Activated gamma-delta T cell treated with anti-CD3 and anti-CD28 coated beads, Interleukin-2, amount 50 U/mL, for 16 hours (primary cell): ENCODE measurements around the gene HYDIN.
"Not testable (repeated sequence)": the region's sequence is repeated elsewhere in the genome, so short reads cannot be mapped to it uniquely, and the experiment has no call there.

Source experiments
- DNase-seq: peaks from one replicate; pipeline ENCODE4 v3.0.0-alpha.2; 2020; ENCODE audit warnings: low read depth

The HYDIN gene

GRCh38 chr16:70992511-70992910 is 238.0 kb downstream of the HYDIN start:
- DNase-seq: not testable (repeated sequence)

DNA sequence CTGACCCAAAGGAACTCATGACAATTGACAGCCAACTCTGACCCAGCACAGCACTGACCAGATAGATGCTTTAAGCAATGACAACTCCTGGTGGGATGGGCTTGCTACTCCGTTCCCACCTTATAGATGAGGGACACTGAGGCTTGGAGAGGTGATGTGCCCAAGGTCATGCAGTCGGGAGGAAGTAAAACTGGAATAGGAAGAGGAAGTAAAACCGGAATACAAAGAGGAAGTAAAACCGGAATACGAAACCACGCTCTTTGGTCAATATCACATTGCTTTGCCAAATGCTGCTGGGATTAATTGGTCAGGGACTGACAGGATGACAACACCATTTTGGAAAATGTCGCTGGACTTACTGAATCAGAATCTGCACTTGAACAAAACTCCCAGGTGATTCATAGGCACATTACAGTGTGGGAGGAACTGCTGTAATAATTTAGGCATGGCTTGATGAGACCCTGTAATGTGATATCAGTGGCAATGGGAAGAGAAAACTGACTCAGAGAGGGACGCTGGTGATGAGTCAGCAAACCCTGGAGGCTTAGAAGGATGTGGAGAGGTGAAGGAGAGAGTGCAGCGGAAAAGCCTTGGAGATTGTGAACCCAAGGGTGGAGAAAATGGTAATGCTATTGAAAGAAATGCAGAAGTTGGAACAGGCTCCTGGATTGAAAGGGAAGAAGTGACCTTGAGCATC is 243.4 kb downstream of the HYDIN start:
- not testable (repeated sequence) for DNase-seq

DNA sequence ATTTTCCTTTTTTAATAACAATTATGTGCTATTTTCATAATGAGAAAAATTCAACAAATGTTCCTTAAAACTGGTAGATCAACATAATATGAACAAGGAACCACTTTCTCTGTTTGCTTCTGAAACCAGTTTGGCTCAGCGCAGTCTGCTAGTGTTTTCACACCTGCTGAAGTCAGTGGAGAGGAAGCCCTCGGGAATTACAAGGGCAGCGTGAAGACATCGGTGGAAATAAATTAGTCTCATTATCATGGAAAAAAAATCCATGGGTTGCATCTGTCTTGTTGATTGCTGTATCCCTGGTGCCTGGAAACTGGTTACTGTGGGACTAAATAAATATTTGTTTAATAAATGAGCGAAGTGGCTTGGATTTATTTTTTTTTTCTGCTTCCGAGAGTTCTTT is 245.8 kb downstream of the HYDIN start:
- not testable (repeated sequence) for DNase-seq

GRCh38 chr16:70968332-70968731 is 262.2 kb downstream of the HYDIN start:
- not testable (repeated sequence) for DNase-seq

GRCh38 chr16:70960169-70960568 is 270.4 kb downstream of the HYDIN start:
- not testable (repeated sequence) for DNase-seq

DNA sequence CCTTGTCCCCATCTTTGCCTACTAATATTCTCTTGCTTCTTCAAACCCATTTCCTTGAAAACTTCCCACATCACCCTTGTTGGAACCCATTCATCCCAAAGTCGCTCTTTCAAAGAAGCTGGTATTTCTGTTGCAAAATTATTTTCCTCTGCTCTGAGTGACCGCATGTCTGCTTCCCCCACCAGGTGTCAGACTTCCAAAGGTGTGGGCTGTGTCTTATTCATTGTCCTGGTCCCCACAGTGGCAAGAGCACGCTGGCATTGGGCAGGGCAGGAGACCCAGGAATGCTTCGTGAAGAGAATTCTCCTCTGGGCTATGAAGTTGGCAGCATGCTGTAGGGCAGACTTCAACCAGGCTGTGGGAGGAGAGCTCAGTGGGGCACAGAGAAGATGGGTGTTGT is 275.6 kb downstream of the HYDIN start:
- not testable (repeated sequence) for DNase-seq

DNA sequence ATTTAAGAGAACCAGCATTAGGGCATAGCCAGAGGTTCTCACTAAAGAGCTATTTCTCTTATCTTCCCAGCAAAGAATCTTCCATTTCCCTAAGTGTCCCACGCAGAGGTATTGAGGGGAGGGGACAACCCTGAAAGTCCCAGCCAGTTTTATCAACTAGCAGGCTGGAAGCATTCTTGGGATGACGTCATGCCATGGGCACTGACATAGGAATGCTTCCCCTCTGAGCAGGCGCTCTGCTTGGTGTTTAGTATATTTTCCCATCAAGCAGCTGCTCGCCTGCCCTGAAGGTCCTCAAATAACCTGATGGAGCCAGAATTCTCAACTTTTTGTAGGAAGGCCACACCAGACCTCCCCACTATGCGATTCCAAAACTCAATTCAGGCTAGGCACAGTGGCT is 276.7 kb downstream of the HYDIN start:
- DNase-seq: not testable (repeated sequence)

DNA sequence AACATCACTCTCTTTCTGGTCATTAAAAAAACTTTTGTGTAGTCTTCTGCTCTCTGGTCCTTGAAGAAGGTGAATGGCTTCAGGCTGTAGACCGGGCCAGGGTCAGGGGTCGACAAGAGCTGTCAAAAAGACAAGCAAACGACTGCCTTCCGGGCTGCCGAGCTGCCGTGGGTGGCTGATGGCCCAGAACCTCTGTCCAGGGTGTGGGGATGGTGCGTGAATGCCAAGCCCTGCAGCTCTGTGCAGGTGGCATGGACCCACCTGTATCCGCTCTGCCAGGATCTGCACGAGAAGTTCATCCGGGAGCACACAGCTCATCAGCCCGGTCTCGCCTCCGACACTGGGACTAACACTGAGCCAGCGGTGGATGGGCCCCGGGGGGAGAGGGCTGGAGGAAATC is 287.0 kb downstream of the HYDIN start:
- not testable (repeated sequence) for DNase-seq

GRCh38 chr16:70939690-70940359 is 290.7 kb downstream of the HYDIN start:
- not testable (repeated sequence) for DNase-seq

DNA sequence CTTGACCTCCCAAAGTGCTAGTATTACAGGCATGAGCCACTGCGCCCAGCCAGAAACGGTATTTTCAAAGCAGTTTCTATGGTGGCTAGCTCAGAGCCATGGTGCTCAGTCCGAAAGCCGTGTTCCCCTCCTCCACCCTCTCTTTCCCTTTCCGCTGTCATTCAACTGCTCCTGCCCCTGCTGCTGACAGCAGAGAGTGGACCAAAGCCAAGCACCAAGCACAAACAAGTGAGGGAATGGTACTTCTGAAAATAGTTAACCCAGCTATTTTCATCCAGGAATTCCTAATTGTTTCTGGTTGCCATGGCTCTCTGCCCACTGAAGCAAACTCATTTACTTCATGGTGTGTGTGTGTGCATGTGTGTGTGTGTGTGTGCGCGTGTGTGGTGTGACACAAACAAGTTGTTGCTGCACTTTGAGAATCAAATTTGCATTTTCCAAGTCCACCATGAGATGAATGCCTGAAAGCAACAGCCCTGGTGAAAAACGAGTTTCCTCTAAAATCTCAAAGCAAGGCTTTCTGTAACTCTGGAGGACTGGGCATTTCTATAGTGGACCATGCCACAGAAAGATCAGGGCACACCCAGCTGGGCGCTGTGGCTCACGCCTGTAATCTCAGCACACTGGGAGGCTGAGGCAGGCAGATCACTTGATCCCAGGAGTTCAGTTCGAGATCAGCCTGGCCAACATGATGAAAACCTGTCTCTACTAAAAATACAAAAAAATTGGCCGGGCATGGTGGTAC is 293.6 kb downstream of the HYDIN start:
- DNase-seq: not testable (repeated sequence)

GRCh38 chr16:70935325-70935724 is 295.2 kb downstream of the HYDIN start:
- not testable (repeated sequence) for DNase-seq

GRCh38 chr16:70933746-70934145 is 296.8 kb downstream of the HYDIN start:
- not testable (repeated sequence) for DNase-seq

GRCh38 chr16:70930757-70931156 is 299.8 kb downstream of the HYDIN start:
- not testable (repeated sequence) for DNase-seq

DNA sequence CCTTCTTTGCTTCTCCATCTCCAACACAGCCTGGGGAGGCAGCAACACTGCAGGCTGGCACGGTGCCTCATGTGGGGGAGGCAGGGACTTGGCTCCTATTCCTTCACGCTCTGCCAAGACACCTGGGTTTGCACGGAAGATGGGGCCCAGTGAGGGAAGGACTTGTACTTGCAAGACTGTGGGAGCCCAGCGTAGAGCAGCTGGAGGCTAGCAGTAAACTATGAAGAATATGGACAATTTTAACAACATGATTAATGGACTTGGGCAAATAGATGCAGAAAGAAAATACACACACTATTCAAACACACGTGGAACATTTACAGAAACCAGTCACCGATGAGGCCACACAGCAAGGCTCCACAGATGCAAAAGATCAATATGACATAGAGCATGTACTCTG is 308.4 kb downstream of the HYDIN start:
- not testable (repeated sequence) for DNase-seq

DNA sequence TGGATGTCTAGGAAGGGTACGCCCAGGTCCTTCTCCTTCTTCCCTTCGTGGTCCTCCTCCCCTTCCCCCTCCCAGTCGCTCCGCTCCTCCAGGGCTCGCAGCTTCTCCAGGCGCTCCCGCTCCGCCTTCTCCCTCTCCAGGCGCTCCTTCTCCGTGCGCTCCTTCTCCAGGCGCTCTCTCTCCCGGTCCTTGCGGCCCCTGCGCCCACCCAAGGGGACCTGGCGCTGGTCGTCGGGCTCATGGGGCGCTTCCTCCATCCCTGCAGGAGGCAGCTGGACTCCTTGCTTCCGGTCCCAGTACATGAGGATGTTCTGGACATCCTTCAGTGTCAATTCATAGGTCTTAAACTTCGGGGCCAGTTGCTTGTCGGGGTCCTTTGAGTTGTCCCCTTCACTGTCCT is 309.9 kb downstream of the HYDIN start:
- DNase-seq: not testable (repeated sequence)

- DNase-seq: not testable (repeated sequence)
Measured at GRCh38 chr16:70888208-70888607, 342.3 kb downstream of the HYDIN start.

DNA sequence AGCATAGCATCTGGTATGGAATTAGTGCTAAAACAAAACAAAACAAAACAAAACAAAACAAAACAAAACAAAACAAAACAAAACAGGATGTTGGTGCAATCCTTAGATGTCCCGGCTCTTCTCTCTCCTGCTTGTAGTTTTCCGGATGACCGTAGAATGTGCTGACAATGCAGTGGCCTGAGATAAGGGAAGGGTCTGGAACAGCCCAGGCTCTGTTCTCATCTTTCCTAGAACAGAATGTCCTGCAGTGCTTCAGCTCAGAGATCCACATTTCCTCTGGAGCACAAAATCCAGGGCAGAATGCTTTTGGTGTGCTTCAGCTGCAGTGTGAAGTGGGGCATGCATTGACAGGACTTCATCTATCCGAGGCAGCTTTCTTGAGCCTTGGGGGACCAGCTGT is 345.9 kb downstream of the HYDIN start:
- not testable (repeated sequence) for DNase-seq

GRCh38 chr16:70882311-70882710 is 348.2 kb downstream of the HYDIN start:
- DNase-seq: not testable (repeated sequence)

DNA sequence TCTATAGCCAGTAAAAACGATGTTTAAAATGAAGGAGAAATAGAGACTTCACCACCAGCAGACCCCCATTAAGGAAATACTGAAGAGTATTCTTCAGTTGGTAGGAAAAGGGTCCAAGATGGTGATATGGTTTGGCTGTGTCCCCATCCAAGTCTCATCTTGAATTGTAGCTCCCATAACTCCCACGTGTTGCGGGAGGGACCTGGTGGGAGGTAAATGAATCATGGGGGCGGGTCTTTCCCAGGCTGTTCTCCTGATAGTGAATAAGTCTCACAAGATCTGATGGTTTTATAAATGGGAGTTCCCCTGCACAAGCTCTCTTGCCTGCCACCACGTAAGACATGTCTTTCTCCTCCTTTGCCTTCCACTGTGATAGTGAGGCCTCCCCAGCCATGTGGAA is 352.6 kb downstream of the HYDIN start:
- not testable (repeated sequence) for DNase-seq

- DNase-seq: not testable (repeated sequence)
Measured at GRCh38 chr16:70876442-70876841, 354.1 kb downstream of the HYDIN start.

DNA sequence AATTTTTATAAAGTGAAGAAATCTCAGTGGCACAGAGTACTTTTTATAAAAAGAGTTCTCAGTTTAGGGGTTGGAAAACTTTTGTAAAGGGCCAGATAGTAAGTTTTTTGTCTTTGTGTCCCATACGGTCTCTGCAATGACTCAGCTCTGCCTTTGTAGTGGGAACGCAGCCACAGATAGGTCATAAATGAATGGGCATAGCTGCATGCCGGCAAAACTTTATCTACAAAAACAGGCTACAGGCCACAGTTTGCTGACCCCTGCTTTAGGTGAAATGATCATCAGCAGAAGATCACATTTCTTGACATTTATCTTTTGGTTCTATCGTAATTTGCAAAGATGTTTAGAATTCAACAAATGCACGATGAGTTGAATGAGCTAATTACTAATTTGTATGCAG is 365.8 kb downstream of the HYDIN start:
- DNase-seq: not testable (repeated sequence)

GRCh38 chr16:70861996-70862395 is 368.5 kb downstream of the HYDIN start:
- not testable (repeated sequence) for DNase-seq

DNA sequence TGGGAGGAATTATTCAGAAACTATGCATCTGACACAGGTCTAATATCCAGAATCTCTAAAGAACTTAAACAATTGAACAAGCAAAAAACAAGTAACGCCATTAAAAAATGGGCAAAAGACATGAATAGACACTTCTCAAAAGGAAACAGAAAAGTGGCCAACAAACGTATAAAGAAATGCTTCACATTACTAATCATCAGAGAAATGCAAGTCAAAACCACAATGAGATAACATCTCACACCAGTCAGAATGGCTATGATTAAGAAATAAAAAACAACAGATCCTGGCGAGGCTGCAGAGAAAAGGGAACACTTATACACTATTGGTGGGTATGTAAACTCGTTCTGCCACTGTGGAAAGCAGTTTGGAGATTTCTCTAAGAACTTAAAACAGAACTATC is 379.2 kb downstream of the HYDIN start:
- not testable (repeated sequence) for DNase-seq
